ENCODE data around the gene TMIE.

GRCh38 chr3:46703013-46703520, 1.9 kb downstream of the TMIE start:
- TF ChIP-seq, protein P1, sequence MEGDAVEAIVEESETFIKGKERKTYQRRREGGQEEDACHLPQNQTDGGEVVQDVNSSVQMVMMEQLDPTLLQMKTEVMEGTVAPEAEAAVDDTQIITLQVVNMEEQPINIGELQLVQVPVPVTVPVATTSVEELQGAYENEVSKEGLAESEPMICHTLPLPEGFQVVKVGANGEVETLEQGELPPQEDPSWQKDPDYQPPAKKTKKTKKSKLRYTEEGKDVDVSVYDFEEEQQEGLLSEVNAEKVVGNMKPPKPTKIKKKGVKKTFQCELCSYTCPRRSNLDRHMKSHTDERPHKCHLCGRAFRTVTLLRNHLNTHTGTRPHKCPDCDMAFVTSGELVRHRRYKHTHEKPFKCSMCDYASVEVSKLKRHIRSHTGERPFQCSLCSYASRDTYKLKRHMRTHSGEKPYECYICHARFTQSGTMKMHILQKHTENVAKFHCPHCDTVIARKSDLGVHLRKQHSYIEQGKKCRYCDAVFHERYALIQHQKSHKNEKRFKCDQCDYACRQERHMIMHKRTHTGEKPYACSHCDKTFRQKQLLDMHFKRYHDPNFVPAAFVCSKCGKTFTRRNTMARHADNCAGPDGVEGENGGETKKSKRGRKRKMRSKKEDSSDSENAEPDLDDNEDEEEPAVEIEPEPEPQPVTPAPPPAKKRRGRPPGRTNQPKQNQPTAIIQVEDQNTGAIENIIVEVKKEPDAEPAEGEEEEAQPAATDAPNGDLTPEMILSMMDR (IDR thresholded peaks at IDR 0.05), result no peak
- TF ChIP-seq ZFX (IDR thresholded peaks at IDR 0.05; ENCODE audit: borderline replicate concordance), result no peak
